HG02938 (cell line): ENCODE data around the gene NFYB.
A peak's percentile ranks its signal among the peaks of the same experiment; 100 is the strongest.
"Not testable (repeated sequence)": the region's sequence is repeated elsewhere in the genome, so short reads cannot be mapped to it uniquely, and the experiment has no call there.

Source experiments
- ATAC-seq: cut with Tn5 transposase; IDR thresholded peaks from one replicate; pipeline ENCODE4 v1.9.1; 2021; ENCODE audit warnings: mild to moderate bottlenecking, moderate library complexity; ENCODE audit not compliant: unreplicated experiment

NFYB gene

GRCh38 chr12:104163631-104164030 is 25.6 kb upstream of the NFYB start:
- ATAC-seq, result no peak

- ATAC-seq, result not testable (repeated sequence)
These were observed 25.0 kb upstream of the NFYB start for GRCh38 chr12:104163028-104163427.

- no peak for ATAC-seq
These were observed 17.9 kb upstream of the NFYB start for GRCh38 chr12:104155711-104156555.

DNA sequence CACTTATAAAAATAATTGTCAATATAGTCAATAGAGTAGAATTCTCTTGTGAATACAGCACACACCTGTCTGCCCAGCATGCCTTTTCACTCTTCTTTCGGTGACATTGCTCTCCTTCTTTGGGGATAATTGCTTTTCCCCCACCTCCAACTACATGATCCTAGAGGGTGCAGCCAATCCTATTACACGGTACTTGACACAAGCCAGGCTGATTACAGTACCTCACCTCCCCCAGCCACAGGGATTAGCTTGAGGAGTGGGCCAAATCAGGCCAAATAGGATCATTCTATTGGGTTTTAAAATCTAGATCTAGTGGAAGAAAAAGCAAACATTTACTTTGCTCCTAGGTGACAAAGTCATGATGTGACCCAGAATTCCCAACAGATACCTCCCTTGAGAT is 16.8 kb upstream of the NFYB start:
- ATAC-seq, result no peak

DNA sequence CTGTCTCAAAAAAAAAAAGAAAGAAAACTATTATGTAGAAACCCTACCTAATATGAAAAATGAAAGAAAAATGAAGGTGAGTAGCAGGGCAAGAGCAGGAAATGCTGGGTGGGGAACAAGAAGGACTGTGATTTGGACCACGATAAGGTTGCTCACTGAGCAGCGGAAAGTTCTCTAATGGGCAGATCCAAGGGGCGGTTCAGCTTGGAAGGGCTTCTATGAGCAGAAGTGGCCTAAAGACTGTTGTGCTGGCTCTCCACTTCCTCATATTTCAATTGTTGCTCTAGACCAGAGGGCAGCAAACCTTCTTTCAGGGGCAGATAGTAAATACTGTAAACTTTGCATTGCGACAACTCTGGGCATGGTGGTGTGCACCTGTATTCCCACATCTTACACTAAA is 16.3 kb upstream of the NFYB start:
- ATAC-seq, result no peak

DNA sequence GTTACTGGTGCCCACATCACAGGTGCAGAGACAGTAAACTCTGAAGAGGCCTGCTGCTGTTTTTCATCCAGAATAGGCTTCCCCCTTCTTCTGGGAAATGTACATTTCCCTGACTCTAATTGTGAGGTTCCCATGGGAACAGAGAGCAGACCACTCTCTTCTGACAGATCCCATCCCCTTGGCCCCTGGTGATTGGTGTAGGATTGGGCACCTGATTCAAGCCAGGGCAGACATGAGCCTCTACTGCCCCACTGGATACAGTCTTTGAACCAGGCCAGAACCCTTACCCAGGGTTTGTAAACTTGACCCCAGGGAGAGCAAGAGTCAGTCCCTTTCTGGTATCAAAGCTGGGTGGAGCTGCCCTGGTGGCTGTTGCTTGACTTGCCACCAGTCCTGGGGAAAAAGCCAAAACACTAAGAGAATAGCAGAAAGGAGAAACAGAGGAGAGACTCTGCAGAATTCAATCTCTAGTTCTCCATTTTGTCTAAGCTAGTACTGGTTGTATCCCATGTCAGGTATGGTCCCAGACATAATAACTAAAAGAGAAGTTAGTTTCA is 14.8 kb upstream of the NFYB start:
- no peak for ATAC-seq

GRCh38 chr12:104150416-104150815 is 12.4 kb upstream of the NFYB start:
- no peak for ATAC-seq

DNA sequence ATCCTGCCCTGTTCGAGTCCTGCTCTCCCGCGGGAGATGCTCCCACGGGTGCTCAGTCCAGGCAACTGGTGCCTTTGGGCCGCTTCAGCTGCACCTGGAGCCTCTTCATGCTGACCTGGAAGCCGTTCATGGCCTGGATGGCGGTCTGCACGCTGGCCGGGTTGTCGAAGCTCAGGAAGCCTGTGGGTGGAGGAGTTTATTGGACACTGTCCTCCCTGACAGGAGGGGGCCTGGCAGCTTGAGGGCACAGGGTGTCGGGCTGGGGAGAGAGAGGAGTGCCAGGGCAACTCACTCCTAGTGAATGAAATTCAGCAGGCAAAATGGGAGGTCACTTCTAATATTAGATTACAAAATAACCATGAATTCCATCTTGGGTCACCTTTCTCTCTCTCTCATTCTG is 9.3 kb upstream of the NFYB start:
- ATAC-seq, result no peak

DNA sequence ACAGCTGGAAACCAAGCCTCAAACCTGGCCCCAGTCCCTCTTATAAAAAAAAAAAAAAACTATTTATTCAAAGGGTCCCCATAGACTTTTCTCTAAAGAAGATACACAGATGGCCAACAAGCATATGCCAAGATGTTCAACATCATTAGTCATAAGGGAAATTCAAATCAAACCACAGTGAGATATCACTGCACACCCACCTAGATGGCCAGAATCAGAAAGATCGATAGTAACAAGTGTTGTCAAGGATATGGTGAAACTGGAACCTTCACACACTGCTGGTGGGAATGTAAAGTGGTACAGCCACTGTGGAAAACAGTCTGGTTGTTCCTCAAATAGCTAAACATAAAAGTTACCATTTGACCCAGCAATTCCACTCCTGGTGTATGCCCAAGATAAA is 5.9 kb upstream of the NFYB start:
- no peak for ATAC-seq

DNA sequence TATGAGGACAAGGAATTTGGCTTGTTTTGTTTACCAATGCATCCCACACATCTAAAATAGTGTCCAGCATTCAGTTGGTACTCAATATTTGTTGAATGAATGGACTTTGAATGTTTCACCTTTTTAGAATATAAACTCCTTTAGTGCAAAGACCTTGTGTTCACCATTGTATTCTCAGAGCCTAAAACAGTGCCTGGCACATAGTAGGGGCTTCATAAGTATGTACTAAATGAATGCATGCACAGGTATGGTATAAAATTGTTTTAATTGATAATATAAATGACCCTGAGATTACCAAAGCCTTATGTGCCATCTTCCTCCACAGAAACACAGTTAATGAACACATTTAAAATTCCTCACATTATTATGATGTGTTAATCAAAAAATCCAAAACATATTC is 5.0 kb upstream of the NFYB start:
- ATAC-seq, result no peak

- no peak for ATAC-seq
These were observed 4.5 kb upstream of the NFYB start for GRCh38 chr12:104142543-104142942.

DNA sequence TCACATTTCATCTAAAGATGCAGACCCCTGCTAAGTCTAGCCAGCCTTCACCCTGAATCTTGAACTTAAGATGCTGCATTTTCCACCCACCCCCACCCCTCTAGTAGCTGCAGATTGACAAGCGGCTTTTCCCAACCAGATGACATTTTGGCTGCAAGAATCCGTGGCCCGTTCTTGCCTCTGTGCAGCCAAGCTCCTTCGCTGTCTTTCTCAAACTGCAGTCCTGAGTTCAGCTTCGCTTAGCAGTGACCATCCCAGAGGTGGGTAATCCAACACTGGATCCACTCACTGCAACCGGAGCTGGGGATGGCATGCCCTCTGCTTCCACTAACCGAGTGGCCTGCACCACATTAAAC is 765 bp upstream of the NFYB start:
- ATAC-seq, result no peak

GRCh38 chr12:104137001-104137901 is 759 bp downstream of the NFYB start:
- ATAC-seq, result peak; percentile 20

DNA sequence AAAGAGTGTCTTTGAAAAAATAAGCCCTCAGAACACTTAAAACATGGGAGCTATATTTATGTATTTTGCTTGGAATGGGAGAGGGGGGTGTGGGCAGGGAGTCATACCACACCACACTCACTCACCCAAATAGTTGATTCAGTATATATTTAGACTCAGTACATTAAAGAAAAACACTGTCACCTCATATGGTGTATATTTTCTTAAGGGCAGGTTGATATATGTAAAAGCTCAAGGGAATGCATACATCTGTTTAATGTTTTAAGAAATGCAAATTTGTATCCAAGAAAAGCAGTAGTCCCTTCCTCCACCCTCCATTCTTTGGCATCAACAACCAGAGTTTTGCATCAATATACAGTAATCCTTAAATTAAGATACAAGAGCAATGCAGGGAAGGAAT is 1.4 kb downstream of the NFYB start:
- ATAC-seq, result no peak

DNA sequence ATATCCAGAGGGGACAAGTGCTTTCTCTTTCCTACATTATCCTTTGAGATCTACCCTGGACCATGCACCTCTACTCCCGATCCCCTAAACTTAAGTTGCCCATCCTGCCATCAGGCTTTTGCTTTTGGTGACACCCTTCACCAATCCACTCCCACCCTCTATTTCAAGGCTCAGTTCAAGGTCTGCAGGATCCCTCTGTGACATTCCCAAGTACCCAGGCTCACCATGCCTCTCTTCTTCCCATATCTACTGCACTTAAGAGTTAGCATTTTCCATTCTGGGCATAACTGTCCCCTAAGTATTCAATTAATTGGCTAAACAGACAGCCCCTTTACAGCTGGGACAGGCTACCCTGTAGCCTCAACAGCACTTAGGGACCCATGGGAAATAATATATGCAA is 3.1 kb downstream of the NFYB start:
- no peak for ATAC-seq

GRCh38 chr12:104133866-104134265 is 4.1 kb downstream of the NFYB start:
- ATAC-seq, result no peak

DNA sequence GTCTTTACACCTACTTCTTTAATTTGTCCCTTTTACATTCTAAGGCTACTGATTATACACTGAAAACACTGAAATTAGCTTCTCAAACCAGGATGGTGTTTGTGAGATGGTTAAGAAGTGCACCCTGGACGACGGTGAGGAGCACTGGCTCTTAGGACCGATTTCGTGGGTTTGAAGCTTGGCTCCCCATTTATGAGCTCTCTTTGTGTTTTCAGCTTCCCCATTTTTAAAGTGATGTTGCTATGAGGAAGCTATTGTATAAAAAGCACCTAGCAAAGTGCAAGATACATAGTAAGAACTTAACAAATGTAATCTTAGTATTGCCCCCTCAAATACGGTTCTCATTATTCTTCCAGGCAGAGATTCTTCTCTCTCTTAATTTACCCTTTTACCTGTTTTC is 4.7 kb downstream of the NFYB start:
- no peak for ATAC-seq

- ATAC-seq, result no peak
These were observed 5.6 kb downstream of the NFYB start for GRCh38 chr12:104132351-104132956.

DNA sequence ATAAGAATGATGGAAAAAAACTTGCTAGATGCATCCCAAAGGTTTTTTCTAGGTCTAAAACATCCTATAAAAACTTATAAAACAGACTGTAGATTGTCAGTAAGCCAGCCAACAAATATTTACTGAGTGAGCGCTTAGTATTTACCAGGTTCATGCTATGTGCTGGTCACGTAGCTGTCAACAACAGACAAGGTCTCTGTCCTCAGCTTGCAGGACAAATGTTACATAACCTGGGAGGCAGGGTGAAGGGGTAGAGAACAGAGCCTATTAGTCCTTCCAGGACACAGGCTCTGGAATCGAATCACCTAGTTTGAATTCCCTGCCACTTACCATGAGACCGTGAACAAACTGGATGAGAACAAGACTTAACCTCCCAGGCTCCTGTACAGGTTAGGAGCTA is 6.4 kb downstream of the NFYB start:
- no peak for ATAC-seq

DNA sequence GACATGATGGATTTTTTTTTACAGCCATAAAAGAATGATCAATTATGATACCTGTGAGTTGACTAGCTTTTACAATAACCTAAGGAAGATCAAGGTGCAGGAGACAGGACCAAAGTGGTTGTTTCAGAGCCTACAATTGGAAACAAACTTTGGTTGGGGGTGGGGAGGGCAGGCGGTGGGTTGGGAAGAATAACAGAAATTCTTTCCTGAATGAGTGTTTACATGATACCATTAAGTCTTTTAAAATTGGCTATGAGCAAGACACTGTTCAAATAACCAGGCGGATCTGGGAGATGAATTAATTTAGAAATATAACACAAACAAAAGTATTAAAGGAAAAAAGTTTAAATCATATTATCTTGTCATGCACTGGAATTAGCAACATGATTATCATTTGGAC is 7.2 kb downstream of the NFYB start:
- no peak for ATAC-seq

DNA sequence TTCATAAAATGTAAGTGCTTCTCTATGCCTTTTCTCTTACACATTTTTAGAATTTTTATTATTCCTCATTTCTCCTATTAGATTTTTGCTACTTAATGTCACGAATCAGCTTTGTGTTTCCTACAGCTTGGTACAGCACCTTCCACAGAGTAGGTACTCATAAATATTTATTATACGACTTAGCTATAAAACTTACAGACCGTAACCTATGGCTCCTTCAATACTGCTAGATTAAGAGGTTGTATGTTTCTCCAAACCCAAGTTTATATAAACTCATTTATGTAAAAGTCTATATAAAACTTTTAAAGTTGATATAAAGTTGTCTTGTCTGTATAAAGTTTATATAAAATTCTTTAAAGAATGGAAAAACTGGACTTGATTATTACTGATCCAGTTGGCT is 11.5 kb downstream of the NFYB start:
- no peak for ATAC-seq
